Stimulated activated CD8-positive, alpha-beta memory T cell treated with anti-CD3 and anti-CD28 coated beads, Interleukin-7, amount 100 ng/mL, for 48 hours (primary cell): Measurements from ENCODE around the gene KRTAP4-6.
"Not testable (repeated sequence)": the region's sequence is repeated elsewhere in the genome, so short reads cannot be mapped to it uniquely, and the experiment has no call there.

Experiments used
- DNase-seq, 2 donors: peaks; one replicate each; pipeline ENCODE4 v3.0.0-alpha.2; 2020; ENCODE audit warnings: low read depth in 1 of 2; ENCODE audit errors: extremely low read depth in 1 of 2

KRTAP4-6 gene

DNA sequence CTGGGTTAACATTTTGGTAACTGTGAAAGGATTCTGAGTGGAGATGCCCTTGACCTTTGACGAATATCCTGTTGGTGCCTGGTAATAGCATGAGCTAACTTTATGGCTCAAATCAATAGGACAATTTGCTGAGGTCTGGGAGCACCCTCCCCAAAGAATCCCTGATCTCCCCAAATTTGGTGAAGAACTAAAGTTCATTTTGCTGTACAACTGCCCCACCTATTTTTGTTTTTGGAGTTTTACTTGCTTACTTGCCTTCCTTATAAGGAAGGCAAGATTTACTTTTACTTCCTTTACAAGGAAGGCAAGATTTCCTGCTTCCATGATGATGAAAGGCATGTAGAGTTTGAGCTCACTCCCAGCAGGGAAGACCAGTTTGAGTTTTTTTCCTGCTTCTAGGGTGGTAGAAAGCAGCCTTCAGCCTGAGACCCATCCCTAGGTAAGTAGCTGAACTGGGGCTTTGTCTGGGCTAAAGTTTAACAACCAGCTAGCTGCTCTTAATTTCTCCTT is 32.3 kb downstream of the KRTAP4-6 start:
- no peak for DNase-seq

DNA sequence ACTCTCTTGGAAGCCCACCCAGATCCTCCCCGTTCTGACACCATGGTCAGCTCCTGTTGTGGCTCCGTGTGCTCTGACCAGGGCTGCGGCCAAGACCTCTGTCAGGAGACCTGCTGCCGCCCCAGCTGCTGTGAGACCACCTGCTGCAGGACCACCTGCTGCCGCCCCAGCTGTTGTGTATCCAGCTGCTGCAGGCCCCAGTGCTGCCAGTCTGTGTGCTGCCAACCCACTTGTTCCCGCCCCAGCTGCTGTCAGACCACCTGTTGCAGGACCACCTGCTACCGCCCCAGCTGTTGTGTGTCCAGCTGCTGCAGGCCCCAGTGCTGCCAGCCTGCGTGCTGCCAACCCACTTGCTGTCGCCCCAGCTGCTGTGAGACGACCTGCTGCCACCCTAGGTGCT is 35.0 kb downstream of the KRTAP4-6 start, which contains the start of gene KRTAP4-9:
KRTAP4-9 (plus strand) TSS at position 43 of the 400 bp plus-strand sequence; CDS start at position 43, 0 bp downstream.
- DNase-seq, result not testable (repeated sequence)

DNA sequence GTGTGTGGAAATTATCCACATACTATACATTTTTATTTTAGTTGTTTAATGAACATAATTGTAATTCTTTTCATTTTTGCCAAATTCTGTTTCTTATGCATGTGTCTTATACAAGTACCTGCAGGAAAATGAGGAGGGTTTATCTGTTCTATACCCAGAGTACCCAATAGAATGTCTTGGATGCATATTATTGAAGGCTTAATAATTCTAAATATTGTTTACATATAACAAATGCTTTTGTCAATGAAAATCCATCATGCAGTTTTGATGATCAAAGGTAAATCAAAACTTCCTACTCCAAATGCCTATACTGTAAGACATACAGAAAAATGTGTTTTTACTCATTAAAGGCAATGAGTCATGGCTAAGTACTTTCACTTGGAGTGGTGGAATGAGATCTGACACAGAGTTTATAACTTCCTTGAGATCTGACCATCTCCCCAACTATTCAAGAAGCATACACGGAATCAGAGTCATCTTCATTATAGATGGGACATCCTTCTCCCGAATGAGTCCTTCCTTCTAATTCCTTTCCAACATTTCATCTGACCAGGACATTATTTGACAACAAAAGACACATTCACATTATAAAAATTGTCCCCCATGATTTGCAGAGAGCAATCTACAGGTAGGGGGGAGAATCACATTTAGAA is 35.8 kb downstream of the KRTAP4-6 start:
- not testable (repeated sequence) for DNase-seq

DNA sequence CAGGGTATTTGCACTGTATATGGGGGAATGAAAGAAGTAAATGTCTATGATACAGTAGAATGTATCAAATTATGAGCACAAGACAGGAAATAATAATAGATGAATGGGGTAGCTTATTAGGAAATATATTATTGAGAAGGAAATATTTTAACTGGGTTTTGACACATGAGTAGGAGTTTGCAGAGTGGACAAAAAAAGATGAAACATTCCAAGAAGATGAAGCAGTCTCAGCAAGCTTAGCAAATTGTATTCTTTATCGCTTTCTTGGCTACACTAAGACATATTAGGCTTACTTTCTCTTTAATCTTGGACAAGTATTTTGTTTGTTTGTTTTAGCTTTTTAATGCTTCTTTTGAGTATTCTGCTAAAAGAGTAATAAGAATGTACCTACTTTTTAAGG is 36.4 kb downstream of the KRTAP4-6 start:
- no peak for DNase-seq

DNA sequence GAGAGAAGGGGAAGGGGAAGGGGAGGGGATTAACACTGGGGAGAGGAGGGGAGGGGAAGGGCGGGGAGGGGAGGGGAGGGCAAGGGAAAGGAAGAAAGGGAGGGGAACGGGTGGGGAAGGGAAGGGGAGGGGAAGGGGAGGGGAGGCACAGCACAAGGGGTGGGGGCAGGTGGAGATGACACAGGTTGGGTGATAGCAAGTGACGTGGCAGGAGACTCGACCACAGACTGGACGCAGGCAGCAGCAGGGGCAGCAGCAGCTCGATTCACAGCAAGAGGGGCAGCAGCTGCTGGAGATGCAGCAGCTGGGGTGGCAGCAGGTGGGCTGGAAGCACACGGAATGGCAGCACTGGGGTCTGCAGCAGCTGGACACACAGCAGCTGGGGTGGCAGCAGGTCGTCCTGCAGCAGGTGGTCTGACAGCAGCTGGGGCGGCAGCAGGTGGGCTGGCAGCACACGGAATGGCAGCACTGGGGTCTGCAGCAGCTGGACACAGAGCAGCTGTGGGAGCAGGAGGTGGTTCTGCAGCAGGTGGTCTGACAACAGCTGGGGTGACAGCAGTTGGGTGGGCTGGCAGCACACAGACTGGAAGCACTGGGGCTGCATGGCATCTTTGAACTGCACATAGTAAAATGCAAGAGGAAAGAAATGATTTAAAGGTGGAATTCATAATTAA is 38.6 kb downstream of the KRTAP4-6 start, which contains the start of gene KRTAP4-16:
KRTAP4-16 (minus strand) TSS at position 624 of the 674 bp plus-strand sequence; CDS start at position 624, 0 bp downstream.
- DNase-seq, result no peak

DNA sequence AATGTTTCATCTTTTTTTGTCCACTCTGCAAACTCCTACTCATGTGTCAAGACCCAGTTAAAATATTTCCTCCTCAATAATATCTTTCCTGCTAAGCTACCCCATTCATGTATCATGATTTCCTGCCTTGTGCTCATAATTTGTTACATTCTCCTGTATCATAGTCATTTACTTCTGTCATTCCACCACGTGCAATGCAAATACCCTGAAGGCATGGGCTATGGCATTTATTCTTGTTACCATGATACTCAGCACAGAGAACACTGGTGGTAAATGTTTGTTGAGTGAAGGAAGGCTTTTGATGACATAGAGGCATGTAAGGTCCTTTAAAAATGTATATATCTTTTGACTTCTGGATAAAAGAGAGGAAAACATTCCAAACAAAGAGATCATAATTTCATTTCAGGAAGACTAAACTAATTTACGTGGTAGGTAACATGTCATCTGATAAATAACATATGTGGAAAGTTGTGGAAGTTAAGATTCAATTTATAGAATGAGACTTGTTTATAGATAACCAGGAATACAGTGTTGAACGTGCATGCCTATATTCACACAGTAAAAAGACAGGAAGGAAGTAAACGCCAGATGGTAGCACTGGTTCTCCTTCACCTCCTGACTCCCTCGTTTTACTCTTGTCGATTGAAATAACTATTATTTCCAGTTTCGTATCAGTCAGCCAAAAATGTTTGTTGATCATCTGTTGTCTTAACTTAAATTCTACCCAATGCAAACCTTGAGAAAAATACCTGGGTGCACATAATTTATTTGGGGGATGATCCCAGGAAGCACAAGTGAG is 40.5 kb downstream of the KRTAP4-6 start:
- not testable (repeated sequence) for DNase-seq

DNA sequence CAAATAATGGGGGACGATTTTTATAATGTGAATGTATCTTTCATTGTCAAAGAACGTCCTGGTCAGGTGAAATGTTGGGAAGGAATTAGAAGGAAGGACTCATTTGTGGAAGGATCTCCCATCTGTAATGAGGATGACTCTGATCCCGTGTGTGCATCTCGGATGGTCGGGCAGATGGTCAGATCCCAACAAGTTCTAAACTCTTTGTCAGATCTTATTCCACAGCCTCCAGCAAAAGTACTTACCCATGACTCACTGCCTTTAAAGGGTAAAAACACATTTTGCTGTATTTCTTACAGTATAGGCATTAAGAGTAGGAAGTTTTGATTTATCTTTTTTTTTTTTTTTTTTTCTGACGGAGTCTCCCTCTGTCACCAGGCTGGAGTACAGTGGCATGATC is 41.9 kb downstream of the KRTAP4-6 start:
- no peak for DNase-seq

DNA sequence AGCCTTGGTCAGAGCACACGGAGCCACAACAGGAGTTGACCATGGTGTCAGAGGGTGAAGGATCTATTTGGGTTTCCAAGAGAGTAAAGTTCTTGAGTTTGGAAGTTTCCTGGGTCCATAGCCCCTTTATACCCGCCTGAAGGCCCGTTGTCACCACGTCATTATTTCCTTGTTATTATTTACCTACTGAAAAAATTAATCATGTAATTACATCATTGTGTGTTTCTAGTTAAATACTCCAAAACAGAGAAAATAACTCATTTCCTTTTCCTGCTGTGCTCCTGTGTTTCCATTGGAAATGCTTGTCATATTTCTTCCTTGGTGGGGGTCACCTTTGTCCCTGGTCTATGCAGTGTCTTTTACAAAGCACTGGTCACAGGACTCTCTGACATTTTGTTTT is 42.3 kb downstream of the KRTAP4-6 start, which contains the start of gene KRTAP4-8:
KRTAP4-8 (minus strand) TSS at position 101 of the 400 bp plus-strand sequence; CDS start at position 43, 58 bp downstream.
- DNase-seq, result no peak

DNA sequence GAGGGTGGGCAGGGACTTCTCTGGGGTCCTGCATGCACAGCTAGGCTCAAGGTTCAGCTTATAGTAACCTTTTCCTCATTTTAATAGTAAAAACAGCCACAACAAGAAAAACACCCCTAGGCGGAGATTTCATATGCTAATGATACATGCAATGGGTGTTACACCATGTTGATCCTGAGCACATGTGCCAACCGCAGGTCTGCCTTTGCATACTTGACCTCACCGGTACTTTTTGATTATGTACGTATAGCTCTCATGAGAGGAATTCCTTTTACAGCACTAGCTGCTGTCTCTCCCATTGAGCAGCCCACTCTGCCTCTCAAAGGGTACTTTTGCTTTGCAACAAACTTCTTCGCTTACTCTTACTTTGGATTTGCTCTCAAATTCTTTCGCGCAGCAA is 44.3 kb downstream of the KRTAP4-6 start:
- no peak for DNase-seq
